H7 (cell line): ENCODE data around the gene PDE4C. TPM values are rescaled to one million over a fixed set of nuclear protein-coding genes. Genes with fewer than 3 reads are reported as not detected.

Experiments
- DNase-seq: peaks from one replicate; pipeline ENCODE4 v3.0.0; 2012
- H3K27me3 ChIP-seq: 2 replicates; pipeline ENCODE4 v1.6.0; 2011; ENCODE audit warnings: mild to moderate bottlenecking, low read length; ENCODE audit not compliant: control insufficient read depth, insufficient read depth
- H3K36me3 ChIP-seq: replicated peaks from 2 replicates; pipeline ENCODE4 v1.5.1; 2011; ENCODE audit warnings: low read length; ENCODE audit not compliant: control insufficient read depth, insufficient read depth
- H3K4me3 ChIP-seq: 2 replicates; pipeline ENCODE4 v1.5.1; 2011; ENCODE audit warnings: low read depth, mild to moderate bottlenecking, control low read depth, low read length, moderate library complexity; ENCODE audit not compliant: insufficient read depth
- total RNA-seq: library from RNA; depleted of rRNA; stranded (reverse); fragments of >200 nt; shearing (Covaris generic); gene quantifications from 2 replicates; pipeline ENCODE4 v1.2.3, GENCODE V29; 2014

The PDE4C gene
- total RNA-seq, 1 experiment from 2014 or later = 0.52 TPM

DNA sequence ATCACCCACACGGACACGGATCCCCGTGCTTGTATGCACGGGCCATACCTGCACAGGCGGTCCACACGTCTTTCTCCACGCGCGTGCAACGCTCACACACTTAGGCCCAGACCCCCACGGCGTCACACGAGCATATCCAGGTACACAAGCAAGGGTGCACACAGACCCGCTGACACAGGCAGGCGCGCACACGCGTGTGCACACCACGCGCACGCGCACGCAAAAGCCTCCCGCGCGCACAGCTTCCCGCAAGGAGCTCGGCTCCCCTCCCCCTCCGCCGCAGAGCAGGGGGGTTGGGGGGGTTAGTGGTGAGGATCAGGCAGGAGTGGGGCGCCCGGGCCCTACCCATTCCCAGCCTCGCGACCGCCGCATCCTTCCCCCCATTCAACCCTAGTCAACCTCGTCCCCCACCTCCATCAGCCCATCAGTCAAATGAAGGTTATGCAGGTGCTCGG, 22.8 kb downstream of the PDE4C start:
- no peak for DNase-seq
- peaks cover 8% of the 10 kb centered on the region for H3K36me3 ChIP-seq
- peak overlapping the region; percentile 75 for H3K4me3 ChIP-seq
- peaks cover 4% of the 10 kb centered on the region; the same call in 1 of the 2 replicates for H3K27me3 ChIP-seq

DNA sequence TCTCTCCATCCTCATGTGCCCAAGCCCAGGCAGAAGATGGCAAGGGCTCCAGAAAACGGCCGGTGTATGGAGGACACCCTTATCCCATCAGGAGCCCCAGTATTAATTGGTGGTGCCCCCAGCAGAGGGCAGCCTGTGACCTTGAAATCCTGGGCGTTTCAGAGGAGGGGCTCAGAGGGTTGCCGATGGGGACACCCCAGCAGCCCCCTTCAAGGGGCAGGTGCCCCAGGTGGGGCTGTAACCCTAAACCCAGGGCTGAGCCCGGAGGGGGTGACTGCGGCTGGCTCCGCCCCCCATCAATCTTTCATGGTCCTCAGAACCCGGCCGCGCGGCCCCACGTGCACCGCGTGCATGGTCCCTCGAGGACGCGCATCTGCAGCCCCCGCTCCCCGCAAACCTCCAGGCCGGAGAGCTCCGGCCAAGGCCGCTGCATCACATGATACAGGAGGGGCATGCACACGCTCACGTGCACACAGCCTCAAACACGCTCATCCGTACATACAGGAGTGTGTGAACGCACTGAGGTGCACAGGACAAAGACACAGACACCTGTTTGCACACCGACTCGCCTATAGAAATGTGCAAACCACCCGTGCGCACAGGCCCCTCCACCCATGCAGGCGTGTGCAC, 23.3 kb downstream of the PDE4C start:
- peak; percentile 87 for DNase-seq
- Histone ChIP-seq H3K27me3 (peaks cover 4% of the 10 kb centered on the region; the same call in 1 of the 2 replicates), H3K4me3 (peak overlapping the region; percentile 75), H3K36me3 (peaks cover 11% of the 10 kb centered on the region)

DNA sequence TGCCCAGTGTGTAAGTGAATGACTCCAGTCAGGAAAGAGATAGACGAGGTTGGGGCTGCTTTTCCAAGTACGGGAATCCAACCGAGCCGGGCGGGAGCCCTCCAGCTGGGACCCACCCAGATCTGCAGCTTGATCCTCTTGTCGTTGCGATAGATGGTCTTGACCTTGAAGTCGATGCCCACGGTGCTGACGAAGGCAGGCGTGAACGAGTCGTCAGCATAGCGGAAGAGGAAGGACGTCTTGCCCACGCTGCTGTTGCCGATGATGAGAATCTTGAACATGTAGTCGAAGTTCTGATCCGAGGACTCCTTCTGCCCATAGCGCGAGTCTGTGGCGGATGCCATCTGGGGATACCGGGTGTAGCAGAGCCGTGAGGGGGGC, 23.9 kb downstream of the PDE4C start:
- Histone ChIP-seq H3K4me3 (no peak overlapping the region), H3K27me3 (peaks cover 4% of the 10 kb centered on the region; the same call in 1 of the 2 replicates), H3K36me3 (peaks cover 13% of the 10 kb centered on the region)
- DNase-seq = no peak

- peaks cover 25% of the 10 kb centered on the region for H3K36me3 ChIP-seq
- no peak for DNase-seq
- peaks cover 3% of the 10 kb centered on the region; the same call in 1 of the 2 replicates for H3K27me3 ChIP-seq
- no peak overlapping the region for H3K4me3 ChIP-seq
Measured at GRCh38 chr19:18198374-18198773, 27.9 kb downstream of the PDE4C start.

GRCh38 chr19:18197941-18198340, 28.3 kb downstream of the PDE4C start:
- Histone ChIP-seq H3K27me3 (no peaks in the 10 kb centered on the region; the same call in 1 of the 2 replicates), H3K36me3 (peaks cover 25% of the 10 kb centered on the region), H3K4me3 (no peak overlapping the region)
- DNase-seq = peak; percentile 4

- DNase-seq = no peak
- no peaks in the 10 kb centered on the region for H3K27me3 ChIP-seq
- no peak overlapping the region for H3K4me3 ChIP-seq
- peaks cover 25% of the 10 kb centered on the region for H3K36me3 ChIP-seq
Measured at GRCh38 chr19:18197306-18197705, 28.9 kb downstream of the PDE4C start.

DNA sequence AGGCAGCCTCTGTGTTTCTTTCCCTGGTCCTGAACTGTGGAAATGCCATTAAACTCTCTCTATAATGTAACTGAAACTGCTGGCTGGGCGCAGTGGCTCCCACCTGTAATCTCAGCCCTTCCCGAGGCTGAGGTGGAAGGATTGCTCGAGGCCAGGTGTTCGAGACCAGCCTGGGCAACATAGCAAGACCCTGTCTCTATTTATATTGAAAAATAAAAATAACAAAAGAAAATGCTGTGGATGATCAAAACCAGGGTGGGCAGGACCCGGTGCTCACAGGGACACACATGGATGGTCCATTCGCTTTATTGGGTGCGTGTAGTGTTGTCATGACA, 29.8 kb downstream of the PDE4C start:
- DNase-seq = no peak
- Histone ChIP-seq H3K27me3 (no peaks in the 10 kb centered on the region), H3K4me3 (no peak overlapping the region), H3K36me3 (peaks cover 25% of the 10 kb centered on the region)

DNA sequence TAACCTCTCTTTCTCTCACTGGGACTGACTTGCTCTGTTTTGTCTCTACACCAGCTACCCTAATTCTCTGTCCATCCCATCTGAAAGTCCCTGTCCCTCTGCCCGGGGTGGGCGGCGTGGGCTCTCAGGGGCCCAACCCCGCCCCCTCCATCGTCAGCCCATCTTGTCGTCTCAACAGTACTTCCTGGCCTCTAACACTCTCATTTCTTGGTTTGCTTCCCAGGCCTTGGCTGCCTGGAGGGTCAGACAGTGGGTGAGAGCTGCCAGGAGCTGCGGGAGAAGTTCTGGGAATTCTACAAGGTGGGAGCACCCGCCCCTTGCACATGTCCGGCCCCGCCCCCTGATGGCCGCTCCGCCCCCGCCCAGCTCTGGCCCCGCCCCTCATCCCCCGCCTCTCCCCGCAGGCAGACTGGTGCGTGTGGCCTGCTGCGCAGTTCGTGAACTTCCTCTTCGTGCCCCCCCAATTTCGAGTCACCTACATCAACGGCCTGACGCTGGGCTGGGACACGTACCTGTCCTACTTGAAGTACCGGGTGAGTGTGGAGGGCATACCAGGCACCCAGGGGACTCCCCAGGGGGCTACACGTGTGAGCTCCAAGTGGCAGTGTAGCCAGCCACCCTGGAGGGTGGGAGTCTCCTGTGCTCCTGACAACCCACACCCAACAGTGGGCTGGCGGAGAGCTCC, 31.5 kb downstream of the PDE4C start:
- Histone ChIP-seq H3K4me3 (no peak overlapping the region), H3K36me3 (peaks cover 21% of the 10 kb centered on the region), H3K27me3 (no peaks in the 10 kb centered on the region)
- peak; percentile 96 for DNase-seq

GRCh38 chr19:18194181-18194530, 32.1 kb downstream of the PDE4C start:
- peak overlapping the region; percentile 74 for H3K4me3 ChIP-seq
- no peaks in the 10 kb centered on the region for H3K27me3 ChIP-seq
- H3K36me3 ChIP-seq = peaks cover 21% of the 10 kb centered on the region
- no peak for DNase-seq

- Histone ChIP-seq H3K27me3 (no peaks in the 10 kb centered on the region), H3K36me3 (peaks cover 19% of the 10 kb centered on the region), H3K4me3 (peak overlapping the region; percentile 74)
- DNase-seq = no peak
Measured at GRCh38 chr19:18193388-18194180, 32.7 kb downstream of the PDE4C start.

DNA sequence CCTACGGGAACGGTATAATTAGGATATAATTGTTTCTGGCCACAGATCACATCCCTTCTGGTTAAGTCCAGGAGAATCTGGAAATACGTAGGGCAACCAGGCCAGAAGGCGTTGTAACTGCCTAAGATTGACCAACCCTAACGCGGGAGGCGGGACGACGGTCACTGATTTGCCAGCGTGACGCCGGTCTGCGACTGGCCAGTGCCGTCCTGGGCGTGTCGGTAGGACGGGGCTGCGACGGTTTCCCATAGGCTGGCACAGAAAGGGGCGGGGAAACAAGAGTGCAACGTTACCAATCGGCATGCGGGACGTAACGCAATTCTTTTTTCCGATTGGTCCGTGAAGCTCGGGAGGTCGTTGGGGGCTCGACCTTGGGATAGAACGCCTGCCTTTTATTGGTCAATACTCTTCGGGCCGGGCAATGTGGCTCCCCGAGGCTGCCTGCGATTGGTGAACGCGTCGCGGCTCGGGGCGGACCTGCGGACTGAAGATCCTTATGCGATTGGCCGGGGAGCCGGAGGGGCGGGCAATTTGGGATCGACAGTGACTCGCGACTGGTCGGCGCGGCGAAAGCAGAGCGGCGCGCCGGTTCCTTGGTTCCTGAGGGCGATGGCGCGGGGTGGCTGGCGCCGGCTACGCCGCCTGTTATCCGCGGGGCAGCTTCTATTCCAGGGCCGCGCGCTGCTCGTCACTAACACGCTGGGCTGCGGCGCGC, 33.4 kb downstream of the PDE4C start, which contains the start of gene MPV17L2:
Gene MPV17L2, plus strand, starts transcription at position 546 of the 715 bp plus-strand sequence. Its CDS starts 64 bp downstream, at position 610.
- Histone ChIP-seq H3K4me3 (peak within 1 kb of the TSS; percentile 74), H3K36me3 (peaks cover 14% of the 10 kb centered on the region), H3K27me3 (no peaks in the 10 kb centered on the region)
- peak; percentile 98 for DNase-seq

DNA sequence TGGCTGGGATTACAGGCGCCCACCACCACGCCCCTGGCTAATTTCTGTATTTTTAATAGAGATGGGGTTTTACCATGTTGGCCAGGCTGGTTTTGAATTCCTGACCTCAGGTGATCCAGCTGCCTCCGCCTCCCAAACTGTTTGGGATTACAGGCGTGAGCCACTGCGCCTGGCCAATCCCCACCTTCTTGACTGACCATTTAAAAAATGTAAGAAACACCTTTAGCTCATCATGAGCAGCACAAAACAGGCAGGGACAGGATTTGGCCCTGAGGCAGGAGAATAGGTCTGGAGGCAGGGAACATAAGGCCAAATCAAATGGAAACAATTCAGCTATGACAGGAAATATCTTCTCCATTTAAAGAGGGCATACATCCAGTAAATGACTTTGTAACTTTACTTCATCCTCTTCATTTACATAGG, 34.6 kb downstream of the PDE4C start:
- DNase-seq = no peak
- H3K4me3 ChIP-seq = no peak overlapping the region

DNA sequence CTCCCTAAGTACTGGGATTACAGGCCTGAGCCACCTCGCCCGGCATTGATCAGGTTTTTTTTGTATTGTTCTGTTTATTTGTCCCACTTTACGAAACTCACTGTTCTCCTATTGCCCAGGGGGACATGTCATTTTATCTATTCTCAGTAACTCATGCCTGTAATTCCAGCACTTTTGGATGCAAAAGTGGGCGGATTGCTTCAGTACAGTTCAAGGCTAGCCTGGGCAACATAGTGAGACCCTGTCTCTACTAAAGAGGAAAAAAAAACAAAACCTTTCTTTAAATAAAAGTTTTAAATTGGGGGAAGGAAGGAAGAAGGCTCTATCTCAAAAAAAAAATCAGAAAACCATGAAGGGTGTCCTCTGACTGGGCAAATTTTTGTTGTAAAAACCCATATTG, 36.0 kb downstream of the PDE4C start:
- H3K27me3 ChIP-seq = no peaks in the 10 kb centered on the region
- DNase-seq = no peak
- no peak overlapping the region for H3K4me3 ChIP-seq
- peaks cover 3% of the 10 kb centered on the region for H3K36me3 ChIP-seq

More for the DNA sequence above, 34.6 kb downstream of the PDE4C start:
- no peaks in the 10 kb centered on the region for H3K27me3 ChIP-seq
- peaks cover 11% of the 10 kb centered on the region for H3K36me3 ChIP-seq

GRCh38 chr19:18185538-18185937, 40.7 kb downstream of the PDE4C start:
- H3K27me3 ChIP-seq = no peaks in the 10 kb centered on the region
- no peaks in the 10 kb centered on the region for H3K36me3 ChIP-seq
- peak; percentile 67 for DNase-seq
- no peak overlapping the region for H3K4me3 ChIP-seq
